ENCODE results near the gene TSGA10.
"Not testable (repeated sequence)": the region's sequence is repeated elsewhere in the genome, so short reads cannot be mapped to it uniquely, and the experiment has no call there.

Gene TSGA10, protein sequence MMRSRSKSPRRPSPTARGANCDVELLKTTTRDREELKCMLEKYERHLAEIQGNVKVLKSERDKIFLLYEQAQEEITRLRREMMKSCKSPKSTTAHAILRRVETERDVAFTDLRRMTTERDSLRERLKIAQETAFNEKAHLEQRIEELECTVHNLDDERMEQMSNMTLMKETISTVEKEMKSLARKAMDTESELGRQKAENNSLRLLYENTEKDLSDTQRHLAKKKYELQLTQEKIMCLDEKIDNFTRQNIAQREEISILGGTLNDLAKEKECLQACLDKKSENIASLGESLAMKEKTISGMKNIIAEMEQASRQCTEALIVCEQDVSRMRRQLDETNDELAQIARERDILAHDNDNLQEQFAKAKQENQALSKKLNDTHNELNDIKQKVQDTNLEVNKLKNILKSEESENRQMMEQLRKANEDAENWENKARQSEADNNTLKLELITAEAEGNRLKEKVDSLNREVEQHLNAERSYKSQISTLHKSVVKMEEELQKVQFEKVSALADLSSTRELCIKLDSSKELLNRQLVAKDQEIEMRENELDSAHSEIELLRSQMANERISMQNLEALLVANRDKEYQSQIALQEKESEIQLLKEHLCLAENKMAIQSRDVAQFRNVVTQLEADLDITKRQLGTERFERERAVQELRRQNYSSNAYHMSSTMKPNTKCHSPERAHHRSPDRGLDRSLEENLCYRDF

DNA sequence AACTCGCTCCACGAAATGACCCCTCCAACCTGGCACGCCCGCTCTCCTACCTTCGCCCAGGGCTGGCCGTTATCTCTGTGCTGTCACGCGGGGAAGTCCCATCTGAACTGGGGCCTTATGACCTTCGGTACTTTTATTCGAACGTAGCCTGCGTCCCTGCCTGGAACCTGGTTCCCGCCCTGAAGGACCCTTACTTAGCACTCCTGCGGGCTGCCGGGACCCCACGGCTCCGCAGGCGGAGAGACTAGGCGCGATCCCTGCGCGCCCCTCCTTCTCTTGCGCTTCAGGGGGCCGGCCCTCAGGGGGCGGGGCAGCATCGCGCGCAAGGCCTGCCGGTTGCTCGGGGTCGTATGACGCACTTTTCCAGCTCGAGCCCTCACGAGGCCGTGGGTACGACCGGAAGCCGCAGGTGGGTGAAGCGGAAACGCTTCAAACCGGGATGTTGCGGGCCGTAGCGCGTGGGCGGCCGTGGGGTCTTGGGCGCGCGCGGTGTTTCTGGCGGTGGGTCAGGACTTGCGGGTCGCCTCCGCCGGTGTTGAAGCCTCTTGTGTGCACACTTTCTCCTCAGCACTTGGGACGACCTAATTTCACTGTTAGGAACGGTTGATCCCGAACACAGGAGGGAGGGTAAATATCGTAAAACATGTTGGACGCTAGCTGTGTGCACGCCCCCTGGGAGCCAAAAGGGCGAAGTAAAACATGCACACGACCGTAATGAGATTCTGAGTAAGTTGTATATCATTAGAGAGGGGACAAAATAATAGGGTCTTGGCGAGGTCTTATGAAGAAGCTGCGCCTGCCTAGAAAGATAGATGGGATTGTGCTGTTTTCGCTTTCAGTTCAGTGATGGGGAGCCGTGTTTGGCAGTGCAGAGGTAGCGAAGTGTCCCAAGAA, at the start of gene TSGA10, which contains the start of gene LIPT1:
Gene TSGA10 (minus strand): TSS at position 300 of the 894 bp plus-strand sequence. CDS start 45,503 bp downstream, outside the sequence.
Gene LIPT1 (plus strand): TSS at position 325 of the 894 bp plus-strand sequence. CDS start 6,991 bp downstream, outside the sequence.
- TF ChIP-seq CTCF (IDR thresholded peaks at IDR 0.05; ENCODE audit: low read depth, low read length) = peak; percentile 5
- in situ Hi-C loops (cut with HindIII; ENCODE audit: low sequenced_read_pairs) = no loop called here
- H3K4me3 ChIP-seq (ENCODE audit: low read depth, low read length) = peak within 1 kb of the TSS; percentile 82
- DNase-seq (ENCODE audit: low read depth, low spot score) = peak; percentile 90

DNA sequence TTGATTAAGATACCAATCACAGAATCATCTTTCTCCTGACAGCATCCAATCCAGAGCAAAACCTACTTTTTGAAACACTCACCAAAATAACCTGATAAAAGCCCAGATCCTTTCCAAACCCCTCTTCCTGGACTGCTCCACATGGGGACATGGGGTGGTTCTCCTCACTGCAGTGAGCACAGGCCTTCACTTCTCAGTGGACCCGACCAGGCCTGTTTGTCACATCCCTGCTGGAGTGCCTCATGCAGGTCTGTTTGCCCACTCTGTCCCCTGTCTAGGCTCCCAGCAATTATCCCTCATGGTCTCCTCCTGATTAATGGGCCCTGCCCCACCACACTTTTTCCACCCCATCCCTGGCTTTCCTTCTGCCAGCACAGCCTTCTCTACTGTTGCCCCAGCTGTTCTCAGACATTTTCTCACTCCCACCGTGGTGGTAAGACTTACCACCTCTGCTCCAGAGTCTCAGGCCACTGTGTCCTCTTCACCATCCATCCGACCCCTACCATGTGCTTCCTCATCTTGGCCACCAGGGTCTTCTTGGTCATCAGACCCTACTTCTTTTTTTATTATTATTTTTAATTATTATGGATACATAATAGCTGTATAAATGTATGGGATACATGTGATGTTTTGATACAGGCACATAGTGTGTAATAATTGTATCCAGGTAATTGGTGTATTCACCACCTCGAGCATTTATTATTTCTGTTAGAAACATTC, 47.4 kb upstream of the TSGA10 start:
- no peak overlapping the region for H3K4me3 ChIP-seq (ENCODE audit: low read depth, low read length)
- peak; percentile 17 for TF ChIP-seq CTCF (IDR thresholded peaks at IDR 0.05; ENCODE audit: low read depth, low read length)
- no peak for DNase-seq (ENCODE audit: low read depth, low spot score)
- in situ Hi-C loops (cut with HindIII; ENCODE audit: low sequenced_read_pairs) = no loop called here

DNA sequence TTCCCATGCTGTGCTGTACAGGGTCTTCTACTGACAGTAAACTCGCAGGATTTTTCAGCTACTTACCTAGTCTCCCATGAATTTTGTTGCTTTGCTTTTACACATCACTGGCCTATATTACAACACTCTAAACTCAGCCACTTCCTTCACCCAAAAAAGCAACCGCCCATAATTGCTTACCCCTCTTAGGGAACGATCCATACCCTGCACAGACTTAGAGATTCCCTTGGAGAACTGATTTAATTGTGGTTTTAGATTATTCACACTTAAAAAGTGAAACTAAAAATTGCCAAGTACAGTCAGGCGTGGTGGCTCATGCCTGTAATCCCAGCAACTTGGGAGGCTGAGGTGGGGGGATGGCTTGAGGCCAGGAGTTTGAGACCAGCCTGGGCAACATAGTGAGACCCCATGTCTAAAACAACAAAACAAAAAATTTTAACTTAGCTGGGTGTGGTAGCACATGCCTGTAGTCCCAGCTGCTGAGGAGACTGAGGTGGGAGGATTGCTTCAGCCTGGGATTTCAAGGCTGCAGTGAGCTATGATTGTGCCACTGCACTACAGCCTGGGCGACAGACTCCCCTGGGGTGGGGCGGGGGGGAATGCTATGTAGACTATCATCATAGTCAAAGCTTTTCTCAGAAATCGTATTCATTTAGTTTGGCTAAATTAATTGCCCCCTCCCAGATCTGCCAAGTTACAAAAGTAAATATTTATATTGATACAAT, 45.5 kb upstream of the TSGA10 start:
- no peak overlapping the region for H3K4me3 ChIP-seq (ENCODE audit: low read depth, low read length)
- in situ Hi-C loops (cut with HindIII; ENCODE audit: low sequenced_read_pairs) = no loop called here
- no peak for TF ChIP-seq CTCF (IDR thresholded peaks at IDR 0.05; ENCODE audit: low read depth, low read length)
- DNase-seq (ENCODE audit: low read depth, low spot score) = no peak

DNA sequence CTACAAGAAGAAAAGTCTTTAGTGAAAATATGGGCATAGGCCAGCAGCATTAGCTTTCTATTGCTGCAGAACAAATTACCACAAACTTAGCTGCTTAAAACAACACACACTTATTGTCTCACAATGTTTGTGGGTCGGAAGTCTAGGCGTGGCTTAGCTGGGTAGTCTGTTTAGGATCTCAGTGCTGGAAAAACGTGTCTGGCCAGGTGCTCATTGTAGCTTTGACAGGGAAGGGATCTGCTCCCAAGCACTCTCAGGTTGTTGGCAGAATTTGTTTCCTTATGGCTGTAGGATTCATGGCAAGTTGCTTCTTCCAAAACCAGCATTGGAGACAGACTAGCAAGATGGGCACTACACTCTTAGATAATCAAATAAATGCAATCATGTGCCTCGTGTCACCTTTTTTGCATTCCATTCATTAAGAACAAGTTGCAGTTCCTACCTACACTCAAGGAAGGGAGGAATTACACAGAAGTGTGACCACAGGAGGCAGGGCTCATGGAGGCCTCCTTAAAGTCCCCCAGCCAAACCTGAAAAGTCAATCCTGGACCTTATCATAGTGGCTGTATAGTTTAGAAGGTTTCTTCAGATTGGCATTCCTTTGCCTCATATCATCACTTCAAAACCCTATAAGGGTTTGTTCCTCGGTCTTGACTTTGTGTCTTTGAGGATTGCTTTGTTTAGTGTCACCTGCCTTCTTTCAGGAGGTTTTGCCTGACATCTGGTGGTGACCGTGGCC, 43.5 kb upstream of the TSGA10 start:
- H3K4me3 ChIP-seq (ENCODE audit: low read depth, low read length) = no peak overlapping the region
- DNase-seq (ENCODE audit: low read depth, low spot score) = no peak
- no peak for TF ChIP-seq CTCF (IDR thresholded peaks at IDR 0.05; ENCODE audit: low read depth, low read length)
- in situ Hi-C loops (cut with HindIII; ENCODE audit: low sequenced_read_pairs) = no loop called here

- in situ Hi-C loops (cut with HindIII; ENCODE audit: low sequenced_read_pairs); H3K4me3 ChIP-seq (ENCODE audit: low read depth, low read length); DNase-seq (ENCODE audit: low read depth, low spot score): not testable (repeated sequence)
These were observed 37.6 kb upstream of the TSGA10 start for GRCh38 chr2:99192364-99192763.

DNA sequence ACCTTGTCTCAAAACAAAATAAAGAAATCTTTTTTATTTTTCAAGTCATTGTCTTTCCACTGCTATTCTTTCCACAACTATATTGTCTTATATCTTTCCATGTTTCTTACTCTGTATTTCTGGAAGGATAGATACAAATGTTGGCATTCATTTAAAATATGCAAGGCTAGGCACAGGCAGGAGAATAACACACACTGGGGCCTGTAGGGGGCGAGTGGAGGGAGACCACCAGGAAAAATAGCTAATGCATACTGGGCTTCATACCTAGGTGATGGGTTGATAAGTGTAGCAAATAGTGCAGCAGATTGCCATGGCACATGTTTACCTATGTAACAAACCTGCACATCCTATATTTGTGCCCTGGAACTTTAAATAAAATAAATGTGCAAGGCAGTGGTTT, 35.8 kb upstream of the TSGA10 start:
- no peak overlapping the region for H3K4me3 ChIP-seq (ENCODE audit: low read depth, low read length)
- TF ChIP-seq CTCF (IDR thresholded peaks at IDR 0.05; ENCODE audit: low read depth, low read length) = peak; percentile 16
- no peak for DNase-seq (ENCODE audit: low read depth, low spot score)
- in situ Hi-C loops (cut with HindIII; ENCODE audit: low sequenced_read_pairs) = no loop called here
